GM23338 (cell line): ENCODE measurements around the gene KRTAP10-1. TPM values are rescaled to one million over a fixed set of nuclear protein-coding genes. Genes with fewer than 3 reads are reported as not detected.

Experiments used
- ATAC-seq: fragments of 200-7000 bp; cut with Tn5 transposase; 3 replicates; pipeline ENCODE4 v1.9.1; 2020
- DNase-seq: peaks from one replicate; pipeline ENCODE4 v3.0.0-alpha.2; 2015; ENCODE audit warnings: low spot score
- H2AFZ ChIP-seq: fragments of 200-600 bp; sonication (generic); 2 replicates; pipeline ENCODE4 v1.8.0; 2016; ENCODE audit warnings: antibody characterized with exemption, mild to moderate bottlenecking, moderate library complexity
- H3F3A ChIP-seq: fragments of 200-600 bp; sonication (generic); replicated peaks from 2 replicates; pipeline ENCODE4 v1.8.0; 2017; ENCODE audit warnings: antibody characterized with exemption, mixed run types, low read depth
- H3K27ac ChIP-seq: fragments of 200-600 bp; sonication (generic); 2 replicates; pipeline ENCODE4 v1.6.1; 2016; ENCODE audit warnings: low read depth
- H3K27me3 ChIP-seq: fragments of 200-600 bp; sonication (generic); 2 replicates; pipeline ENCODE4 v1.8.0; 2016; ENCODE audit warnings: mild to moderate bottlenecking, mixed run types, moderate library complexity; ENCODE audit not compliant: insufficient read depth
- H3K36me3 ChIP-seq: fragments of 200-600 bp; sonication (generic); 2 replicates; pipeline ENCODE4 v1.8.0; 2016; ENCODE audit warnings: mild to moderate bottlenecking; ENCODE audit not compliant: insufficient read depth
- H3K4me1 ChIP-seq: fragments of 200-600 bp; sonication (generic); 2 replicates; pipeline ENCODE4 v1.8.0; 2016; ENCODE audit warnings: mild to moderate bottlenecking, moderate library complexity; ENCODE audit not compliant: insufficient read depth
- H3K4me2 ChIP-seq: fragments of 200-600 bp; sonication (generic); 2 replicates; pipeline ENCODE4 v1.7.1; 2017; ENCODE audit warnings: mixed run types
- H3K4me3 ChIP-seq: fragments of 200-600 bp; sonication (generic); 2 replicates; pipeline ENCODE4 v1.6.1; 2016; ENCODE audit warnings: mixed run types
- H3K79me2 ChIP-seq: fragments of 200-600 bp; sonication (generic); replicated peaks from 2 replicates; pipeline ENCODE4 v1.8.0; 2017; ENCODE audit warnings: mild to moderate bottlenecking; ENCODE audit not compliant: insufficient read depth
- H3K9me2 ChIP-seq: fragments of 200-600 bp; sonication (generic); 2 replicates; pipeline ENCODE4 v1.8.0; 2017; ENCODE audit not compliant: insufficient read depth
- H4K20me1 ChIP-seq: fragments of 200-600 bp; sonication (generic); replicated peaks from 2 replicates; pipeline ENCODE4 v1.8.0; 2017; ENCODE audit warnings: mild to moderate bottlenecking; ENCODE audit not compliant: insufficient read depth
- H3K27ac Mint-ChIP-seq: 2 replicates; pipeline ENCODE4 v1.8.0; 2020; ENCODE audit warnings: inconsistent platforms, mild to moderate bottlenecking, moderate library complexity, mixed read lengths
- H3K27me3 Mint-ChIP-seq: 3 replicates; pipeline ENCODE4 v1.8.0; 2022; ENCODE audit warnings: low read depth, mild to moderate bottlenecking, moderate library complexity, mixed read lengths, inconsistent platforms; ENCODE audit not compliant: insufficient read depth, poor library complexity
- H3K36me3 Mint-ChIP-seq: 3 replicates; pipeline ENCODE4 v1.8.0; 2021; ENCODE audit warnings: low read depth, mild to moderate bottlenecking, inconsistent platforms, moderate library complexity, mixed read lengths
- H3K4me1 Mint-ChIP-seq: 3 replicates; pipeline ENCODE4 v1.8.0; 2020; ENCODE audit warnings: mild to moderate bottlenecking, inconsistent platforms, mixed read lengths
- H3K4me3 Mint-ChIP-seq: 3 replicates; pipeline ENCODE4 v1.8.0; 2021; ENCODE audit warnings: moderate library complexity, mild to moderate bottlenecking, inconsistent platforms, mixed read lengths
- H3K9me3 Mint-ChIP-seq: 3 replicates; pipeline ENCODE4 v1.8.0; 2020; ENCODE audit warnings: moderate library complexity, mild to moderate bottlenecking, inconsistent platforms, mixed read lengths
- EZH2 ChIP-seq: fragments of 200-600 bp; sonication (generic); IDR thresholded peaks from one replicate; pipeline ENCODE4 v1.8.0; 2017; ENCODE audit warnings: antibody characterized with exemption, mild to moderate bottlenecking, low read depth; ENCODE audit not compliant: unreplicated experiment
- EZH2phosphoT487 ChIP-seq: fragments of 200-600 bp; sonication (generic); IDR thresholded peaks from one replicate; pipeline ENCODE4 v1.8.1; 2018; ENCODE audit warnings: antibody characterized with exemption; ENCODE audit not compliant: unreplicated experiment
- JUNB ChIP-seq: IDR thresholded peaks from one replicate; pipeline ENCODE4 v1.6.1; 2016; ENCODE audit warnings: antibody characterized with exemption; ENCODE audit not compliant: unreplicated experiment
- NANOG ChIP-seq: IDR thresholded peaks from 2 replicates; pipeline ENCODE4 v1.6.1; 2016; ENCODE audit warnings: antibody characterized with exemption, borderline replicate concordance
- POLR2AphosphoS5 ChIP-seq: IDR thresholded peaks from 2 replicates; pipeline ENCODE4 v1.6.1; 2016; ENCODE audit warnings: antibody characterized with exemption, low read depth
- STAT1 ChIP-seq: IDR thresholded peaks from one replicate; pipeline ENCODE4 v1.6.1; 2016; ENCODE audit warnings: antibody characterized with exemption; ENCODE audit not compliant: unreplicated experiment
- ZNF114 ChIP-seq: fragments of 250-450 bp; sonication (Bioruptor Pico); IDR thresholded peaks from 2 replicates; pipeline ENCODE4 v1.5.0; 2020; ENCODE audit warnings: mild to moderate bottlenecking, moderate library complexity
- ZNF462 ChIP-seq: fragments of 250-450 bp; sonication (Bioruptor Pico); IDR thresholded peaks from 2 replicates; pipeline ENCODE4 v1.5.0; 2020; ENCODE audit warnings: mild to moderate bottlenecking, moderate library complexity
- polyA plus RNA-seq: library from polyadenylated mRNA; unstranded; fragments of >200 nt; fragmentation: Nextera tagmentation; extraction: Ambion mirVana; gene quantifications from 2 replicates; pipeline ENCODE4 v1.2.1, GENCODE V29; 2016
- total RNA-seq: library from RNA; depleted of rRNA; stranded (reverse); fragments of >200 nt; shearing (Covaris generic); gene quantifications from 2 replicates; pipeline ENCODE4 v1.2.3, GENCODE V29; 2014
- TF ChIP-seq, protein P1 (sequence below): IDR thresholded peaks from 2 replicates; pipeline ENCODE4 v1.6.1; 2016; ENCODE audit warnings: antibody characterized with exemption
- TF ChIP-seq, protein P2 (sequence below): IDR thresholded peaks from one replicate; pipeline ENCODE4 v1.6.1; 2018; ENCODE audit warnings: antibody characterized with exemption; ENCODE audit not compliant: unreplicated experiment

Gene KRTAP10-1
- total and polyA plus RNA-seq, 2 experiments from 2014 or later: not detected

GRCh38 chr21:44564886-44565598 is 25.0 kb upstream of the KRTAP10-1 start:
- DNase-seq (no peak), ATAC-seq (no peak)
- Histone ChIP-seq H3K79me2 (no peaks in the 10 kb centered on the region), H3K4me3 (no peak overlapping the region), H3F3A (no peaks in the 10 kb centered on the region), H3K27ac (no peak overlapping the region), H2AFZ (no peak overlapping the region), H3K36me3 (no peaks in the 10 kb centered on the region), H4K20me1 (no peaks in the 10 kb centered on the region), H3K4me2 (no peak overlapping the region), H3K27me3 (no peaks in the 10 kb centered on the region), H3K9me2 (no peaks in the 10 kb centered on the region), H3K4me1 (no peaks in the 10 kb centered on the region)
- peaks cover 7% of the 10 kb centered on the region for H3K27me3 Mint-ChIP-seq
- no peaks in the 10 kb centered on the region for H3K4me1 Mint-ChIP-seq
- H3K36me3 Mint-ChIP-seq: no peaks in the 10 kb centered on the region
- no peak overlapping the region for H3K27ac Mint-ChIP-seq
- TF ChIP-seq, protein P1, sequence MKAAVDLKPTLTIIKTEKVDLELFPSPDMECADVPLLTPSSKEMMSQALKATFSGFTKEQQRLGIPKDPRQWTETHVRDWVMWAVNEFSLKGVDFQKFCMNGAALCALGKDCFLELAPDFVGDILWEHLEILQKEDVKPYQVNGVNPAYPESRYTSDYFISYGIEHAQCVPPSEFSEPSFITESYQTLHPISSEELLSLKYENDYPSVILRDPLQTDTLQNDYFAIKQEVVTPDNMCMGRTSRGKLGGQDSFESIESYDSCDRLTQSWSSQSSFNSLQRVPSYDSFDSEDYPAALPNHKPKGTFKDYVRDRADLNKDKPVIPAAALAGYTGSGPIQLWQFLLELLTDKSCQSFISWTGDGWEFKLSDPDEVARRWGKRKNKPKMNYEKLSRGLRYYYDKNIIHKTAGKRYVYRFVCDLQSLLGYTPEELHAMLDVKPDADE: no peak
- TF ChIP-seq JUNB (no peak), STAT1 (no peak), NANOG (no peak), POLR2AphosphoS5 (no peak)
- TF ChIP-seq, protein P2, sequence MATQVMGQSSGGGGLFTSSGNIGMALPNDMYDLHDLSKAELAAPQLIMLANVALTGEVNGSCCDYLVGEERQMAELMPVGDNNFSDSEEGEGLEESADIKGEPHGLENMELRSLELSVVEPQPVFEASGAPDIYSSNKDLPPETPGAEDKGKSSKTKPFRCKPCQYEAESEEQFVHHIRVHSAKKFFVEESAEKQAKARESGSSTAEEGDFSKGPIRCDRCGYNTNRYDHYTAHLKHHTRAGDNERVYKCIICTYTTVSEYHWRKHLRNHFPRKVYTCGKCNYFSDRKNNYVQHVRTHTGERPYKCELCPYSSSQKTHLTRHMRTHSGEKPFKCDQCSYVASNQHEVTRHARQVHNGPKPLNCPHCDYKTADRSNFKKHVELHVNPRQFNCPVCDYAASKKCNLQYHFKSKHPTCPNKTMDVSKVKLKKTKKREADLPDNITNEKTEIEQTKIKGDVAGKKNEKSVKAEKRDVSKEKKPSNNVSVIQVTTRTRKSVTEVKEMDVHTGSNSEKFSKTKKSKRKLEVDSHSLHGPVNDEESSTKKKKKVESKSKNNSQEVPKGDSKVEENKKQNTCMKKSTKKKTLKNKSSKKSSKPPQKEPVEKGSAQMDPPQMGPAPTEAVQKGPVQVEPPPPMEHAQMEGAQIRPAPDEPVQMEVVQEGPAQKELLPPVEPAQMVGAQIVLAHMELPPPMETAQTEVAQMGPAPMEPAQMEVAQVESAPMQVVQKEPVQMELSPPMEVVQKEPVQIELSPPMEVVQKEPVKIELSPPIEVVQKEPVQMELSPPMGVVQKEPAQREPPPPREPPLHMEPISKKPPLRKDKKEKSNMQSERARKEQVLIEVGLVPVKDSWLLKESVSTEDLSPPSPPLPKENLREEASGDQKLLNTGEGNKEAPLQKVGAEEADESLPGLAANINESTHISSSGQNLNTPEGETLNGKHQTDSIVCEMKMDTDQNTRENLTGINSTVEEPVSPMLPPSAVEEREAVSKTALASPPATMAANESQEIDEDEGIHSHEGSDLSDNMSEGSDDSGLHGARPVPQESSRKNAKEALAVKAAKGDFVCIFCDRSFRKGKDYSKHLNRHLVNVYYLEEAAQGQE: no peak
- no peak overlapping the region for H3K4me3 Mint-ChIP-seq
- H3K9me3 Mint-ChIP-seq: peaks cover 3% of the 10 kb centered on the region; the same call in 1 of the 3 replicates

GRCh38 chr21:44564099-44564498 is 24.1 kb upstream of the KRTAP10-1 start:
- Histone ChIP-seq H3K27me3 (no peaks in the 10 kb centered on the region), H3K27ac (no peak overlapping the region), H3K4me1 (no peaks in the 10 kb centered on the region), H3K4me3 (no peak overlapping the region), H3F3A (no peaks in the 10 kb centered on the region), H2AFZ (no peak overlapping the region), H4K20me1 (no peaks in the 10 kb centered on the region), H3K79me2 (no peaks in the 10 kb centered on the region), H3K9me2 (no peaks in the 10 kb centered on the region), H3K4me2 (no peak overlapping the region), H3K36me3 (no peaks in the 10 kb centered on the region)
- Mint-ChIP-seq H3K27ac (no peak overlapping the region), H3K36me3 (no peaks in the 10 kb centered on the region), H3K27me3 (peaks cover 5% of the 10 kb centered on the region), H3K9me3 (no peaks in the 10 kb centered on the region), H3K4me3 (no peak overlapping the region), H3K4me1 (no peaks in the 10 kb centered on the region)
- TF ChIP-seq NANOG: no peak
- TF ChIP-seq ZNF462: no peak
- no peak for TF ChIP-seq EZH2
- TF ChIP-seq EZH2phosphoT487: no peak
- TF ChIP-seq POLR2AphosphoS5: no peak
- no peak for TF ChIP-seq ZNF114 (CRISPR knock-in tag)
- no peak for TF ChIP-seq JUNB
- no peak for ATAC-seq
- DNase-seq: no peak
